ENCODE data around the gene TMEM139.

DNA sequence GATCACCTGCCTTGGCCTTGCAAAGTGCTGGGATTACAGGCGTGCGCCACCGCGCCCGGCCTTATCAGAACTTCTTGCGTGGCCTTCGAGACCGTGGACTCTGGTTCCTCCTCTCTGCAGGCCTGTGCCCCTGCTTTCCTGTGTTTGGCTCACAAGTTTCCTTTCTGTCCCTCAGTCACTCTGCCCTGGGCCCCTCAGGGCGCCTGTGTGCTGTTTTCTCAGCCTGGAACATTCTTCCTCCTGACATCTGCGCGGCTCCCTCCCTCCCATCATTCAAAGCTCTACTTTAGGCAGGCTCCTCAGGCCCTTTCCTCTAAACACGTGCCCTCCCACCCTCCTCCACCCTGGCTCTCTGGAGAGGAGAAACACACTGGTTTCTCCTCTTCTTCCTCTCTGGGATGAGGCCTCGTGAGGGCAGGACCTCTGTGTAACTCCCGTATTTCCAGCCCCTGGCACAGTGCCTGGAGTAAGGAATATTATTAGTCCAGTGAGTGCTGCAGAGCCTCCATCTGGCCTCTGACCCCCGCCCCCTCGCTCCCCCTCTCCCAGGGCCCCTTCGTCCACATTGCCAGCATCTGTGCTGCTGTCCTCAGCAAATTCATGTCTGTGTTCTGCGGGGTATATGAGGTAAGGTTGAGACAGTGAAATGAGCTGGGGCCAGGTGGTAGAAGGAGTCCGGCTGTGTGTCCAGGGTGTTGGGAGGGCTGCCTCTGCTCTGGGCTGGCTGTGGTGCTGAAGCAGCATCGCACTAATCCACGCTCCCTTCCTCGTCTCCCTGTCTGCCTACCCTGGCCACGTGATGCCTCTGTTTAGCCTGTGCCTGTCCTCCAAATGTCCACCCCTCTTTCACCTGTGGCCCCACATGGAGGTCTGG lies 38.2 kb downstream of the TMEM139 start:
- TF ChIP-seq, protein P1, sequence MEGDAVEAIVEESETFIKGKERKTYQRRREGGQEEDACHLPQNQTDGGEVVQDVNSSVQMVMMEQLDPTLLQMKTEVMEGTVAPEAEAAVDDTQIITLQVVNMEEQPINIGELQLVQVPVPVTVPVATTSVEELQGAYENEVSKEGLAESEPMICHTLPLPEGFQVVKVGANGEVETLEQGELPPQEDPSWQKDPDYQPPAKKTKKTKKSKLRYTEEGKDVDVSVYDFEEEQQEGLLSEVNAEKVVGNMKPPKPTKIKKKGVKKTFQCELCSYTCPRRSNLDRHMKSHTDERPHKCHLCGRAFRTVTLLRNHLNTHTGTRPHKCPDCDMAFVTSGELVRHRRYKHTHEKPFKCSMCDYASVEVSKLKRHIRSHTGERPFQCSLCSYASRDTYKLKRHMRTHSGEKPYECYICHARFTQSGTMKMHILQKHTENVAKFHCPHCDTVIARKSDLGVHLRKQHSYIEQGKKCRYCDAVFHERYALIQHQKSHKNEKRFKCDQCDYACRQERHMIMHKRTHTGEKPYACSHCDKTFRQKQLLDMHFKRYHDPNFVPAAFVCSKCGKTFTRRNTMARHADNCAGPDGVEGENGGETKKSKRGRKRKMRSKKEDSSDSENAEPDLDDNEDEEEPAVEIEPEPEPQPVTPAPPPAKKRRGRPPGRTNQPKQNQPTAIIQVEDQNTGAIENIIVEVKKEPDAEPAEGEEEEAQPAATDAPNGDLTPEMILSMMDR (IDR thresholded peaks at IDR 0.05) = no peak
- TF ChIP-seq POLR2A (IDR thresholded peaks at IDR 0.05) = no peak
